Measurements from ENCODE around the gene FANCC. TPM values are rescaled to one million over a fixed set of nuclear protein-coding genes. Genes with fewer than 3 reads are reported as not detected.

The FANCC gene
- total and polyA plus RNA-seq, 2 of the 8 experiments (the other 6 are each of a cell fraction or from before 2014, with no cell fraction given): 7.8 to 15.2 TPM

DNA sequence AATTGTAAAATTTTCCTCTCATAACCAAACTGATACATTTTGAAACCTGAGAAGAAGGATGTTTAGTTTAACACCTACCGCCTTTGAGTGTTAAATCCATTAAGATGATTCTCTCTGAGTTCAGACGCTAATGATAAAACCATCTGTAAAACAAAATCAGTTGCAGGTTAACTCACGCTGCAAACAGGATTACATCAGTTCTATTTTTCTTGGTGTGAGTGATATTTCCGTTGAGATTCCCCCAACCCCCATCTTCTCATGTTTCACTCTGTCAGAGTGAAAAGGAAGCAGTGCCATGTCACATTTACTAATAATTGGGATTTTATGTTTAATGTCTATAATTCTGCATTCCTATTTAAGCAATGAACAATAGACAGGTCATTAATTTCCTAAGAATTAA lies 146.5 kb downstream of the FANCC start (continued):
- TF ChIP-seq, protein P1, sequence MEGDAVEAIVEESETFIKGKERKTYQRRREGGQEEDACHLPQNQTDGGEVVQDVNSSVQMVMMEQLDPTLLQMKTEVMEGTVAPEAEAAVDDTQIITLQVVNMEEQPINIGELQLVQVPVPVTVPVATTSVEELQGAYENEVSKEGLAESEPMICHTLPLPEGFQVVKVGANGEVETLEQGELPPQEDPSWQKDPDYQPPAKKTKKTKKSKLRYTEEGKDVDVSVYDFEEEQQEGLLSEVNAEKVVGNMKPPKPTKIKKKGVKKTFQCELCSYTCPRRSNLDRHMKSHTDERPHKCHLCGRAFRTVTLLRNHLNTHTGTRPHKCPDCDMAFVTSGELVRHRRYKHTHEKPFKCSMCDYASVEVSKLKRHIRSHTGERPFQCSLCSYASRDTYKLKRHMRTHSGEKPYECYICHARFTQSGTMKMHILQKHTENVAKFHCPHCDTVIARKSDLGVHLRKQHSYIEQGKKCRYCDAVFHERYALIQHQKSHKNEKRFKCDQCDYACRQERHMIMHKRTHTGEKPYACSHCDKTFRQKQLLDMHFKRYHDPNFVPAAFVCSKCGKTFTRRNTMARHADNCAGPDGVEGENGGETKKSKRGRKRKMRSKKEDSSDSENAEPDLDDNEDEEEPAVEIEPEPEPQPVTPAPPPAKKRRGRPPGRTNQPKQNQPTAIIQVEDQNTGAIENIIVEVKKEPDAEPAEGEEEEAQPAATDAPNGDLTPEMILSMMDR (IDR thresholded peaks at IDR 0.05; ENCODE audit: control extremely low read depth in 1 of 3, insufficient read depth in 1 of 3, low read depth in 1 of 3, low read length in 3 of 3): no peak
- TF ChIP-seq TEAD4 (IDR thresholded peaks at IDR 0.05; ENCODE audit: low read depth, low read length) (no peak), CREB1 (IDR thresholded peaks at IDR 0.05) (no peak), EP300 (IDR thresholded peaks at IDR 0.05; ENCODE audit: borderline replicate concordance in 1 of 2, low read depth in 2 of 2, low read length in 2 of 2) (no peak), JUND (IDR thresholded peaks at IDR 0.05; ENCODE audit: low read length) (no peak), MAFK (IDR thresholded peaks at IDR 0.05; ENCODE audit: low read depth, low read length) (no peak), BCL11A (IDR thresholded peaks at IDR 0.05; ENCODE audit: low read depth in 2 of 2, low read length in 2 of 2) (no peak), TAF7 (optimal IDR thresholded peaks at IDR 0.05; ENCODE audit: borderline replicate concordance, low read depth, low read length) (no peak), RBBP5 (IDR thresholded peaks at IDR 0.05; ENCODE audit: borderline replicate concordance, low read depth, low read length) (no peak)
